Duodenal mucosa (tissue), 2 donors: Measurements from ENCODE around the gene ATP2B3.

Source experiments
- H3K27ac ChIP-seq: one replicate; pipeline ENCODE4 v1.7.0; 2013; ENCODE audit warnings: low read depth, low read length
- H3K27me3 ChIP-seq, 2 donors: one replicate each; pipeline ENCODE4 v1.7.0; 2013; ENCODE audit warnings: low read length in 2 of 2, control low read depth in 1 of 2; ENCODE audit not compliant: insufficient read depth in 2 of 2, control insufficient read depth in 1 of 2
- H3K36me3 ChIP-seq, 2 donors: one replicate each; pipeline ENCODE4 v1.7.0; 2013; ENCODE audit warnings: low read length in 2 of 2, control low read depth in 1 of 2; ENCODE audit not compliant: insufficient read depth in 2 of 2, control insufficient read depth in 1 of 2
- H3K4me1 ChIP-seq, 2 donors: one replicate each; pipeline ENCODE4 v1.7.0; 2013; ENCODE audit warnings: low read length in 2 of 2, control low read depth in 1 of 2; ENCODE audit not compliant: insufficient read depth in 2 of 2, control insufficient read depth in 1 of 2
- H3K4me3 ChIP-seq, 2 donors: one replicate each; pipeline ENCODE4 v1.7.0; 2013; ENCODE audit warnings: low read length in 2 of 2, low read depth in 1 of 2
- H3K9ac ChIP-seq, 2 donors: one replicate each; pipeline ENCODE4 v1.7.0; 2013; ENCODE audit warnings: low read length in 2 of 2, low read depth in 1 of 2
- H3K9me3 ChIP-seq, 2 donors: one replicate each; pipeline ENCODE4 v1.7.0; 2013; ENCODE audit warnings: low read length in 2 of 2, control low read depth in 1 of 2; ENCODE audit not compliant: control insufficient read depth in 1 of 2

ATP2B3 gene

GRCh38 chrX:153590961-153591956, 73.8 kb downstream of the ATP2B3 start:
- no peaks in the 10 kb centered on the region for H3K27me3 ChIP-seq

GRCh38 chrX:153592091-153592833, 74.8 kb downstream of the ATP2B3 start:
- H3K27ac ChIP-seq = no peak overlapping the region
- H3K9me3 ChIP-seq = no peaks in the 10 kb centered on the region
- peaks cover 0 to 7% of the 10 kb centered on the region in 2 donors for H3K4me1 ChIP-seq
- H3K4me3 ChIP-seq = no peak overlapping the region
- no peaks in the 10 kb centered on the region for H3K27me3 ChIP-seq
- H3K36me3 ChIP-seq = peaks cover 11 to 37% of the 10 kb centered on the region in 2 donors
- H3K9ac ChIP-seq = no peak overlapping the region

More at GRCh38 chrX:153590961-153591956, 73.8 kb downstream of the ATP2B3 start:
- peaks cover 12 to 42% of the 10 kb centered on the region in 2 donors for H3K36me3 ChIP-seq
- no peak overlapping the region for H3K4me3 ChIP-seq
- H3K4me1 ChIP-seq = peaks cover 0 to 7% of the 10 kb centered on the region in 2 donors
- H3K9ac ChIP-seq = no peak overlapping the region
- H3K27ac ChIP-seq = no peak overlapping the region
- no peaks in the 10 kb centered on the region for H3K9me3 ChIP-seq

GRCh38 chrX:153592966-153593688, 75.7 kb downstream of the ATP2B3 start:
- Histone ChIP-seq H3K4me1 (peaks cover 0 to 10% of the 10 kb centered on the region in 2 donors), H3K27ac (no peak overlapping the region), H3K4me3 (no peak overlapping the region), H3K27me3 (no peaks in the 10 kb centered on the region), H3K9me3 (no peaks in the 10 kb centered on the region), H3K9ac (no peak overlapping the region), H3K36me3 (peaks cover 5 to 28% of the 10 kb centered on the region in 2 donors)

DNA sequence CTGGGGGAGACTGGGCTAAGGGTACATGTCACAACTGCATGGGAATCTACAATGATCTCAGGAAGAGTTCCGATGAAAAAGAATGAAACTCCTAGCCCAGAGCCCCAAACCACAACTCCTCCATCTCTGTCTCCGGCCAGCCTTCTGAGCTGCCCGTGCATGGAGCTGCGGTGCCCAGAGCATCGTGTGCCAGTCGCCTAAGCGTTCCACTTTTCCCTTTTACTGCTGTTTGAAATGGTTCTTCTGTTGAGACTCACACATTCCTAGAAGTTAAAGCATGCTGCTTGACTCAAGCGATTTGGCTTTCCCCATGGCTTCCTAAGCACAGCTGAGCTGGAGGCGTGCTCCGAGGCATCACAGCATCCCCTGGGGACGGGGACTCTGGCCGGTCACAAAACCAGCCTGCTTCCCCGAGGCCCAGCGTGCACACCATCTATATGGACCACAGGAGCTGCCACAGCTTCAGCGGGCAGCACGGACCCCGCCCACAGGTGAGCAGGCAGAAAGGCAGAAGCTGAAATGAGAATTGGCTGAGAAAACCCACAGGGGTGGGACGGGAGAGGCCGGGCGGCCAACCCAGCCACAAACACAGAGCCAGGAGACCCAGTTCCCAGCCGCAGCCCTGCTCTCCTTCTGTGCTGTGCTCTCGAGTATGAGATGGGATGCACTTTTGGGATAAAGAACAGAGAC, 76.5 kb downstream of the ATP2B3 start:
- H3K9me3 ChIP-seq = no peaks in the 10 kb centered on the region
- no peaks in the 10 kb centered on the region for H3K27me3 ChIP-seq
- H3K36me3 ChIP-seq = peaks cover 5 to 25% of the 10 kb centered on the region in 2 donors
- no peak overlapping the region for H3K4me3 ChIP-seq
- peaks cover 0 to 10% of the 10 kb centered on the region in 2 donors for H3K4me1 ChIP-seq
- H3K27ac ChIP-seq = no peak overlapping the region
- H3K9ac ChIP-seq = no peak overlapping the region

DNA sequence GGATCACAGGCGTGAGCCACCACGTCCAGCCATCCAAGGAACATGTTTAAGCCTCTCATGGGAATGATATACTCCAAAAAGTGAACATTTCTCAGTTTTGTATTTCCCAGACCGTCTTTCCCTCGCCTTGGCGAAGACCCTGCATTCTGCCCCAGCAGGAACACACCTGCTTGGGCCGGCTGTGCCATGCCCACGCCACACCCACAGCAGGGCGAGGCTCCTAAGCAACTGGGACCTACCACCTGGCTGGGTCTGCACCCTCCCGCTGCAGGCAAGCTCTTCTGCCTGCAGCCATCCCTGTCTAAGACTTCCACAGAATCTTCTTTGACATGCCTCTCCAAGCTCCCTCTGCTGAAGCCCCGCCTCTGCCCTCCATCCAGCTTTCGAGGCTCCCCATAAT, 77.9 kb downstream of the ATP2B3 start:
- Histone ChIP-seq H3K36me3 (peaks cover 5 to 18% of the 10 kb centered on the region in 2 donors), H3K27me3 (no peaks in the 10 kb centered on the region), H3K4me1 (peaks cover 9 to 16% of the 10 kb centered on the region in 2 donors), H3K27ac (no peak overlapping the region), H3K4me3 (no peak overlapping the region), H3K9me3 (no peaks in the 10 kb centered on the region), H3K9ac (no peak overlapping the region)

- H3K9me3 ChIP-seq = no peaks in the 10 kb centered on the region
- H3K4me1 ChIP-seq = peaks cover 11 to 21% of the 10 kb centered on the region in 2 donors
- peaks cover 5 to 18% of the 10 kb centered on the region in 2 donors for H3K36me3 ChIP-seq
Measured at GRCh38 chrX:153595859-153596857, 78.7 kb downstream of the ATP2B3 start.

GRCh38 chrX:153596981-153597750, 79.7 kb downstream of the ATP2B3 start:
- Histone ChIP-seq H3K4me3 (no peak overlapping the region), H3K4me1 (peaks cover 11 to 14% of the 10 kb centered on the region in 2 donors), H3K9ac (no peak overlapping the region), H3K9me3 (no peaks in the 10 kb centered on the region), H3K27ac (no peak overlapping the region), H3K27me3 (no peaks in the 10 kb centered on the region), H3K36me3 (peaks cover 5 to 18% of the 10 kb centered on the region in 2 donors)

More at GRCh38 chrX:153595859-153596857, 78.7 kb downstream of the ATP2B3 start:
- no peaks in the 10 kb centered on the region for H3K27me3 ChIP-seq
- H3K4me3 ChIP-seq = no peak overlapping the region
- H3K9ac ChIP-seq = no peak overlapping the region
- no peak overlapping the region for H3K27ac ChIP-seq

GRCh38 chrX:153598541-153599191, 81.2 kb downstream of the ATP2B3 start, which contains the start of gene CCNQ:
Gene CCNQ, minus strand, starts transcription at chrX:153599139. Its CDS starts 66 bp downstream, at chrX:153599073.
- Histone ChIP-seq H3K9me3 (no peaks in the 10 kb centered on the region), H3K4me1 (peaks cover 11 to 14% of the 10 kb centered on the region in 2 donors), H3K4me3 (peak within 1 kb of the TSS; percentile 76 to 79), H3K27me3 (no peaks in the 10 kb centered on the region), H3K36me3 (peaks cover under 1 to 12% of the 10 kb centered on the region in 2 donors), H3K9ac (peak within 1 kb of the TSS; percentile 63), H3K27ac (no peak within 1 kb of the TSS)
